GM18861 (cell line): ENCODE results near the gene CHSY1.
A peak's percentile ranks its signal among the peaks of the same experiment; 100 is the strongest.

Experiments
- ATAC-seq: cut with Tn5 transposase; IDR thresholded peaks from one replicate; pipeline ENCODE4 v1.9.1; 2021; ENCODE audit not compliant: unreplicated experiment

The CHSY1 gene

GRCh38 chr15:101189409-101190091, 62.3 kb downstream of the CHSY1 start:
- no peak for ATAC-seq

GRCh38 chr15:101188637-101189408, 63.0 kb downstream of the CHSY1 start:
- ATAC-seq, result peak; percentile 56

- peak; percentile 32 for ATAC-seq
Measured at GRCh38 chr15:101187820-101188636, 63.8 kb downstream of the CHSY1 start.

- ATAC-seq, result no peak
Measured at GRCh38 chr15:101185770-101186169, 66.1 kb downstream of the CHSY1 start.

- no peak for ATAC-seq
Measured at GRCh38 chr15:101185336-101185735, 66.5 kb downstream of the CHSY1 start.

- no peak for ATAC-seq
Measured at GRCh38 chr15:101184830-101185229, 67.0 kb downstream of the CHSY1 start.

- no peak for ATAC-seq
Measured at GRCh38 chr15:101183931-101184305, 67.9 kb downstream of the CHSY1 start.

GRCh38 chr15:101183226-101183930, 68.5 kb downstream of the CHSY1 start:
- ATAC-seq, result no peak

GRCh38 chr15:101182215-101182614, 69.6 kb downstream of the CHSY1 start:
- ATAC-seq, result no peak

- ATAC-seq, result no peak
Measured at GRCh38 chr15:101181349-101181748, 70.5 kb downstream of the CHSY1 start.

GRCh38 chr15:101180620-101181307, 71.1 kb downstream of the CHSY1 start:
- no peak for ATAC-seq

- ATAC-seq, result no peak
Measured at GRCh38 chr15:101179341-101180153, 72.3 kb downstream of the CHSY1 start.

GRCh38 chr15:101178931-101179330, 72.9 kb downstream of the CHSY1 start:
- no peak for ATAC-seq

GRCh38 chr15:101178479-101178878, 73.4 kb downstream of the CHSY1 start:
- no peak for ATAC-seq

- ATAC-seq, result no peak
Measured at GRCh38 chr15:101177866-101178265, 74.0 kb downstream of the CHSY1 start.

GRCh38 chr15:101176625-101177024, 75.2 kb downstream of the CHSY1 start:
- no peak for ATAC-seq

GRCh38 chr15:101175401-101175800, 76.4 kb downstream of the CHSY1 start:
- ATAC-seq, result no peak

GRCh38 chr15:101174152-101174920, 77.5 kb downstream of the CHSY1 start:
- no peak for ATAC-seq
